Measurements from ENCODE around the gene BAMBI.

The BAMBI gene

DNA sequence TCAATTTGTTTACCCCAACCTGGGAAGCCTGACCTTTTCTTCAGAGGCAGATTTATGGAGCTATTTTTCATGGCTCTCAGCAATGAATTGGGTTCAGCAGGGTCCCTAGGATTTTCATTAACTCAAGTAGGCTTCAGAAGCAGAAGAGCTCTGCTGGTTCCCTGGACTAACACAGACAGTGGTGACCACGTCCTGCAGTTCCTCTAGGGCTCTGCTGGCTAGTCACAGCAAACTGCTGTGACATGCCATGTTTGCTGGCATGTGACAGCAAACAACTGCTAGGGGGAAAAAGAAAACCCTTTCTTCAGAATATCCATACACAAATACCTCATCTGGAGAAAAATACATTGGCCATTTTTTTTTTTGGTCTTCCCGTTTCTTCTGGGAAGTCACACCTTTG is 13.2 kb downstream of the BAMBI start:
- no peaks in the 10 kb centered on the region for H3K9me3 ChIP-seq (ENCODE audit: control extremely low read depth in 1 of 5, control insufficient read depth in 4 of 5, insufficient read depth in 2 of 5, low read depth in 1 of 5, low read length in 4 of 5)
- DNase-seq = no peak
- ChIA-PET POLR2A (interaction anchor here (0.6 kb wide), 1 partner anchor 40 kb away, joined by 3 read pairs; no protein-coding TSS in a partner anchor), CTCF (no interaction called here)
- no peak overlapping the region for H3K27ac ChIP-seq (ENCODE audit: insufficient read depth in 1 of 2, low read depth in 1 of 2, low read length in 2 of 2, poor library complexity in 1 of 2, severe bottlenecking in 2 of 2)
- H3K4me1 ChIP-seq (ENCODE audit: control extremely low read depth in 1 of 4, control insufficient read depth in 4 of 4, insufficient read depth in 4 of 4, low read length in 3 of 4) = no peaks in the 10 kb centered on the region
- no peak overlapping the region for H3K4me3 ChIP-seq (ENCODE audit: control insufficient read depth in 1 of 7, extremely low read depth in 1 of 7, insufficient read depth in 4 of 7, low read depth in 2 of 7, low read length in 6 of 7)
- 83% methylated on average over 2 of the region's 2 CpGs for WGBS (ENCODE audit: insufficient coverage)
- peaks cover 0 to 9% (median 0%) of the 10 kb centered on the region in 5 experiments for H3K27me3 ChIP-seq (replicated peaks in 2 of 5; ENCODE audit: control insufficient read depth in 4 of 5, insufficient read depth in 5 of 5, low read length in 4 of 5)
- no peaks in the 10 kb centered on the region for H3K36me3 ChIP-seq (ENCODE audit: control insufficient read depth in 4 of 4, insufficient read depth in 4 of 4, low read length in 3 of 4)

- no CpG with 5 or more reads among the region's 6 CpGs for WGBS (ENCODE audit: insufficient coverage)
These were observed 13.9 kb downstream of the BAMBI start for GRCh38 chr10:28691187-28691694.

GRCh38 chr10:28692050-28692449 is 14.7 kb downstream of the BAMBI start:
- DNase-seq = no peak
- Histone ChIP-seq H3K27me3 (replicated peaks in 2 of 5; ENCODE audit: control insufficient read depth in 4 of 5, insufficient read depth in 5 of 5, low read length in 4 of 5) (peaks cover 0 to 9% (median 0%) of the 10 kb centered on the region in 5 experiments), H3K9me3 (ENCODE audit: control extremely low read depth in 1 of 5, control insufficient read depth in 4 of 5, insufficient read depth in 2 of 5, low read depth in 1 of 5, low read length in 4 of 5) (no peaks in the 10 kb centered on the region), H3K4me3 (ENCODE audit: control insufficient read depth in 1 of 7, extremely low read depth in 1 of 7, insufficient read depth in 4 of 7, low read depth in 2 of 7, low read length in 6 of 7) (no peak overlapping the region), H3K4me1 (ENCODE audit: control extremely low read depth in 1 of 4, control insufficient read depth in 4 of 4, insufficient read depth in 4 of 4, low read length in 3 of 4) (no peaks in the 10 kb centered on the region), H3K36me3 (ENCODE audit: control insufficient read depth in 4 of 4, insufficient read depth in 4 of 4, low read length in 3 of 4) (no peaks in the 10 kb centered on the region), H3K27ac (ENCODE audit: insufficient read depth in 1 of 2, low read depth in 1 of 2, low read length in 2 of 2, poor library complexity in 1 of 2, severe bottlenecking in 2 of 2) (no peak overlapping the region)
- ChIA-PET POLR2A (no interaction called here), CTCF (interaction anchor here (0.9 kb wide), 1 partner anchor 10 kb away, joined by 3 read pairs; no protein-coding TSS in a partner anchor)
- WGBS (ENCODE audit: insufficient coverage) = 100% methylated on average over 2 of the region's 3 CpGs

More at GRCh38 chr10:28691187-28691694, 13.9 kb downstream of the BAMBI start:
- H3K4me3 ChIP-seq (ENCODE audit: control insufficient read depth in 1 of 7, extremely low read depth in 1 of 7, insufficient read depth in 4 of 7, low read depth in 2 of 7, low read length in 6 of 7) = no peak overlapping the region
- ChIA-PET POLR2A (interaction anchor here (0.6 kb wide), 1 partner anchor 39 kb away, joined by 3 read pairs; no protein-coding TSS in a partner anchor), CTCF (no interaction called here)
- H3K9me3 ChIP-seq (ENCODE audit: control extremely low read depth in 1 of 5, control insufficient read depth in 4 of 5, insufficient read depth in 2 of 5, low read depth in 1 of 5, low read length in 4 of 5) = no peaks in the 10 kb centered on the region
- peaks cover 0 to 9% (median 0%) of the 10 kb centered on the region in 5 experiments for H3K27me3 ChIP-seq (replicated peaks in 2 of 5; ENCODE audit: control insufficient read depth in 4 of 5, insufficient read depth in 5 of 5, low read length in 4 of 5)
- no peaks in the 10 kb centered on the region for H3K36me3 ChIP-seq (ENCODE audit: control insufficient read depth in 4 of 4, insufficient read depth in 4 of 4, low read length in 3 of 4)
- no peak overlapping the region for H3K27ac ChIP-seq (ENCODE audit: insufficient read depth in 1 of 2, low read depth in 1 of 2, low read length in 2 of 2, poor library complexity in 1 of 2, severe bottlenecking in 2 of 2)
- no peak for DNase-seq
- no peaks in the 10 kb centered on the region for H3K4me1 ChIP-seq (ENCODE audit: control extremely low read depth in 1 of 4, control insufficient read depth in 4 of 4, insufficient read depth in 4 of 4, low read length in 3 of 4)

DNA sequence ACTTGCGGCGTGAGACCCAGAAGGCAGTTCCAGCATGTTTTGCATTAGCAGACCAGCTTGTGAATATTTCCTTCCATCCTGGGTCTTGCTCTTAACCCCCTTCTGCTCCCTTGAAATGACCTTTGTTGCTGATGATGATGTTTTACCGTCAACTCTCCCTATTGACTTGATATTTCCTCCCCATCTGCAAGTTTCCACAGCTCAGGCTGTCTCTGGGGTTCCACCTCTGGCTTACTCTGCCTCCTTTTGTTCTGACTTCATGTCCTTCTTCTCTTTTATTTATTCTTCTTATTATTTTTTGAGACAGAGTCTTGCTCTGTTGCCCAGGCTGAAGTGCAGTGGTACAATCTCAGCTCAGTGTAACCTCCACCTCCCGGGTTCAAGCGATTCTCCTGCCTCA is 17.2 kb downstream of the BAMBI start:
- POLR2A ChIA-PET = no interaction called here
- Histone ChIP-seq H3K9me3 (ENCODE audit: control extremely low read depth in 1 of 5, control insufficient read depth in 4 of 5, insufficient read depth in 2 of 5, low read depth in 1 of 5, low read length in 4 of 5) (no peaks in the 10 kb centered on the region), H3K4me3 (ENCODE audit: control insufficient read depth in 1 of 7, extremely low read depth in 1 of 7, insufficient read depth in 4 of 7, low read depth in 2 of 7, low read length in 6 of 7) (no peak overlapping the region), H3K27me3 (replicated peaks in 2 of 5; ENCODE audit: control insufficient read depth in 4 of 5, insufficient read depth in 5 of 5, low read length in 4 of 5) (peaks cover 0 to 9% (median 0%) of the 10 kb centered on the region in 5 experiments), H3K36me3 (ENCODE audit: control insufficient read depth in 4 of 4, insufficient read depth in 4 of 4, low read length in 3 of 4) (no peaks in the 10 kb centered on the region), H3K27ac (ENCODE audit: insufficient read depth in 1 of 2, low read depth in 1 of 2, low read length in 2 of 2, poor library complexity in 1 of 2, severe bottlenecking in 2 of 2) (no peak overlapping the region), H3K4me1 (ENCODE audit: control extremely low read depth in 1 of 4, control insufficient read depth in 4 of 4, insufficient read depth in 4 of 4, low read length in 3 of 4) (no peaks in the 10 kb centered on the region)
- CTCF ChIA-PET = interaction anchor here (1.3 kb wide), 2 partner anchors 13 to 30 kb away, joined by 3 read pairs; no protein-coding TSS in a partner anchor
- WGBS (ENCODE audit: insufficient coverage) = 94% methylated on average over 3 of the region's 5 CpGs
- no peak for DNase-seq

- Histone ChIP-seq H3K27me3 (replicated peaks in 2 of 5; ENCODE audit: control insufficient read depth in 4 of 5, insufficient read depth in 5 of 5, low read length in 4 of 5) (peaks cover 0 to 5% (median 0%) of the 10 kb centered on the region in 5 experiments), H3K9me3 (ENCODE audit: control extremely low read depth in 1 of 5, control insufficient read depth in 4 of 5, insufficient read depth in 2 of 5, low read depth in 1 of 5, low read length in 4 of 5) (no peaks in the 10 kb centered on the region), H3K4me1 (ENCODE audit: control extremely low read depth in 1 of 4, control insufficient read depth in 4 of 4, insufficient read depth in 4 of 4, low read length in 3 of 4) (no peaks in the 10 kb centered on the region), H3K36me3 (ENCODE audit: control insufficient read depth in 4 of 4, insufficient read depth in 4 of 4, low read length in 3 of 4) (no peaks in the 10 kb centered on the region), H3K27ac (ENCODE audit: insufficient read depth in 1 of 2, low read depth in 1 of 2, low read length in 2 of 2, poor library complexity in 1 of 2, severe bottlenecking in 2 of 2) (no peak overlapping the region), H3K4me3 (ENCODE audit: control insufficient read depth in 1 of 7, extremely low read depth in 1 of 7, insufficient read depth in 4 of 7, low read depth in 2 of 7, low read length in 6 of 7) (no peak overlapping the region)
- POLR2A ChIA-PET = no interaction called here
- DNase-seq = no peak
- CTCF ChIA-PET = no interaction called here
- 100% methylated on average over 1 of the region's 2 CpGs for WGBS (ENCODE audit: insufficient coverage)
These were observed 20.8 kb downstream of the BAMBI start for GRCh38 chr10:28698075-28698474.

- POLR2A ChIA-PET = no interaction called here
- 96% methylated on average over 8 of the region's 12 CpGs for WGBS (ENCODE audit: insufficient coverage)
- Histone ChIP-seq H3K4me3 (ENCODE audit: control insufficient read depth in 1 of 7, extremely low read depth in 1 of 7, insufficient read depth in 4 of 7, low read depth in 2 of 7, low read length in 6 of 7) (no peak overlapping the region), H3K27ac (ENCODE audit: insufficient read depth in 1 of 2, low read depth in 1 of 2, low read length in 2 of 2, poor library complexity in 1 of 2, severe bottlenecking in 2 of 2) (no peak overlapping the region), H3K4me1 (ENCODE audit: control extremely low read depth in 1 of 4, control insufficient read depth in 4 of 4, insufficient read depth in 4 of 4, low read length in 3 of 4) (no peaks in the 10 kb centered on the region), H3K27me3 (replicated peaks in 2 of 5; ENCODE audit: control insufficient read depth in 4 of 5, insufficient read depth in 5 of 5, low read length in 4 of 5) (peaks cover 0 to 3% (median 0%) of the 10 kb centered on the region in 5 experiments), H3K9me3 (ENCODE audit: control extremely low read depth in 1 of 5, control insufficient read depth in 4 of 5, insufficient read depth in 2 of 5, low read depth in 1 of 5, low read length in 4 of 5) (no peaks in the 10 kb centered on the region), H3K36me3 (ENCODE audit: control insufficient read depth in 4 of 4, insufficient read depth in 4 of 4, low read length in 3 of 4) (no peaks in the 10 kb centered on the region)
- DNase-seq = no peak
- CTCF ChIA-PET = interaction anchor here (0.8 kb wide), 1 partner anchor 9 kb away, joined by 4 read pairs; no protein-coding TSS in a partner anchor
These were observed 27.3 kb downstream of the BAMBI start for GRCh38 chr10:28704464-28705161.

- Histone ChIP-seq H3K27ac (ENCODE audit: insufficient read depth in 1 of 2, low read depth in 1 of 2, low read length in 2 of 2, poor library complexity in 1 of 2, severe bottlenecking in 2 of 2) (no peak overlapping the region), H3K4me3 (ENCODE audit: control insufficient read depth in 1 of 7, extremely low read depth in 1 of 7, insufficient read depth in 4 of 7, low read depth in 2 of 7, low read length in 6 of 7) (no peak overlapping the region), H3K27me3 (replicated peaks in 2 of 5; ENCODE audit: control insufficient read depth in 4 of 5, insufficient read depth in 5 of 5, low read length in 4 of 5) (peaks cover 0 to 3% (median 0%) of the 10 kb centered on the region in 5 experiments), H3K4me1 (ENCODE audit: control extremely low read depth in 1 of 4, control insufficient read depth in 4 of 4, insufficient read depth in 4 of 4, low read length in 3 of 4) (no peaks in the 10 kb centered on the region), H3K36me3 (ENCODE audit: control insufficient read depth in 4 of 4, insufficient read depth in 4 of 4, low read length in 3 of 4) (no peaks in the 10 kb centered on the region), H3K9me3 (ENCODE audit: control extremely low read depth in 1 of 5, control insufficient read depth in 4 of 5, insufficient read depth in 2 of 5, low read depth in 1 of 5, low read length in 4 of 5) (no peaks in the 10 kb centered on the region)
- no peak for DNase-seq
- ChIA-PET POLR2A (no interaction called here), CTCF (interaction anchor here (0.8 to 1.1 kb wide), 2 partner anchors 9 to 13 kb away, joined by 3 to 4 read pairs; no protein-coding TSS in a partner anchor)
- 55% methylated on average over 7 of the region's 8 CpGs for WGBS (ENCODE audit: insufficient coverage)
These were observed 28.2 kb downstream of the BAMBI start for GRCh38 chr10:28705472-28705871.

Measured in common myeloid progenitor, CD34-positive (primary cell).